OCI-LY1 (cell line): Measurements from ENCODE around the gene TNC.

ENCODE experiments used
- CTCF ChIP-seq: fragments of 200-600 bp; sonication (generic), shearing (Covaris generic); IDR thresholded peaks from 2 replicates; pipeline ENCODE4 v1.5.1; 2017; ENCODE audit warnings: mild to moderate bottlenecking, antibody characterized with exemption, low read length, moderate library complexity, mixed read lengths
- EZH2 ChIP-seq: fragments of 200-600 bp; sonication (generic), shearing (Covaris generic); IDR thresholded peaks from 2 replicates; pipeline ENCODE4 v1.8.0; 2017; ENCODE audit warnings: borderline replicate concordance, mixed run types, mild to moderate bottlenecking, antibody characterized with exemption, low read length, moderate library complexity, mixed read lengths

- TF ChIP-seq CTCF, result no peak
- no peak for TF ChIP-seq EZH2
Measured at GRCh38 chr9:115002371-115003120, 115.4 kb downstream of the TNC start.
